ENCODE results near the gene GLS.

DNA sequence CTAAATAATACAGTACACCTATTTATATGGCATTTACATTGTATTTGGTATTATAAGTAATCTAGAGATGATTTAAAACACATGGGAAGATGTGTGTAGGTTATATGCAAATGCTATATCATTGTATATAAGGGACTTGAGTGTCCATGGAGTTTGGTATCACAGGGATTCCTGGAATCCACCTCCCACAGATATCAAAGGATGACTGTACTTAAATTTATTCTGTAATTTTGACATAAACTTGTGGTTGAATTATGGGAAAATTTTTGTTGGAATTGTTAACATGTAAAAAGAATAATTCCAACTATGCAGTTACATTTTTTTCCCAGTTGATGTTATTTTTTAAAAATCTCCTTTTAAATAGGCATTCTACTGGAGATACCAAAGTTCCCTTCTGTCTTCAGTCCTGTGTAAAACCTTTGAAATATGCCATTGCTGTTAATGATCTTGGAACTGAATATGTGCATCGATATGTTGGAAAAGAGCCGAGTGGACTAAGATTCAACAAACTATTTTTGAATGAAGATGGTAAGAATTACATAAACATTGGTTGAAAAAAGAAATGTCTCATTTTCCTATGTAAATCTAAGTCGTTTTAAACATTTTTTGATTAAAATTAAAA, 24.1 kb downstream of the GLS start:
- TF ChIP-seq POLR2A (IDR thresholded peaks at IDR 0.05; ENCODE audit: low read depth, low read length) = no peak
- TF ChIP-seq TAF1 (IDR thresholded peaks at IDR 0.05; ENCODE audit: borderline replicate concordance, low read depth, low read length) = no peak
- no peak for TF ChIP-seq POLR2AphosphoS5 (IDR thresholded peaks at IDR 0.05; ENCODE audit: low read depth, low read length)
